SKM-1 treated with dmso at 0.1 percent for 144 hours (cell line): ENCODE measurements around the gene DNAJC13.
"Not testable (repeated sequence)": the region's sequence is repeated elsewhere in the genome, so short reads cannot be mapped to it uniquely, and the experiment has no call there.

Experiments used
- DNase-seq: peaks from one replicate; lab custom pipeline; 2025; ENCODE audit not compliant: unreplicated experiment; lab: John Stamatoyannopoulos, UW

DNAJC13 gene, protein sequence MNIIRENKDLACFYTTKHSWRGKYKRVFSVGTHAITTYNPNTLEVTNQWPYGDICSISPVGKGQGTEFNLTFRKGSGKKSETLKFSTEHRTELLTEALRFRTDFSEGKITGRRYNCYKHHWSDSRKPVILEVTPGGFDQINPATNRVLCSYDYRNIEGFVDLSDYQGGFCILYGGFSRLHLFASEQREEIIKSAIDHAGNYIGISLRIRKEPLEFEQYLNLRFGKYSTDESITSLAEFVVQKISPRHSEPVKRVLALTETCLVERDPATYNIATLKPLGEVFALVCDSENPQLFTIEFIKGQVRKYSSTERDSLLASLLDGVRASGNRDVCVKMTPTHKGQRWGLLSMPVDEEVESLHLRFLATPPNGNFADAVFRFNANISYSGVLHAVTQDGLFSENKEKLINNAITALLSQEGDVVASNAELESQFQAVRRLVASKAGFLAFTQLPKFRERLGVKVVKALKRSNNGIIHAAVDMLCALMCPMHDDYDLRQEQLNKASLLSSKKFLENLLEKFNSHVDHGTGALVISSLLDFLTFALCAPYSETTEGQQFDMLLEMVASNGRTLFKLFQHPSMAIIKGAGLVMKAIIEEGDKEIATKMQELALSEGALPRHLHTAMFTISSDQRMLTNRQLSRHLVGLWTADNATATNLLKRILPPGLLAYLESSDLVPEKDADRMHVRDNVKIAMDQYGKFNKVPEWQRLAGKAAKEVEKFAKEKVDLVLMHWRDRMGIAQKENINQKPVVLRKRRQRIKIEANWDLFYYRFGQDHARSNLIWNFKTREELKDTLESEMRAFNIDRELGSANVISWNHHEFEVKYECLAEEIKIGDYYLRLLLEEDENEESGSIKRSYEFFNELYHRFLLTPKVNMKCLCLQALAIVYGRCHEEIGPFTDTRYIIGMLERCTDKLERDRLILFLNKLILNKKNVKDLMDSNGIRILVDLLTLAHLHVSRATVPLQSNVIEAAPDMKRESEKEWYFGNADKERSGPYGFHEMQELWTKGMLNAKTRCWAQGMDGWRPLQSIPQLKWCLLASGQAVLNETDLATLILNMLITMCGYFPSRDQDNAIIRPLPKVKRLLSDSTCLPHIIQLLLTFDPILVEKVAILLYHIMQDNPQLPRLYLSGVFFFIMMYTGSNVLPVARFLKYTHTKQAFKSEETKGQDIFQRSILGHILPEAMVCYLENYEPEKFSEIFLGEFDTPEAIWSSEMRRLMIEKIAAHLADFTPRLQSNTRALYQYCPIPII (N-terminal part only)

GRCh38 chr3:132416807-132417694 is at the start of gene DNAJC13:
TSS of gene DNAJC13 (plus strand) at chr3:132417502. CDS start at chr3:132434551, 17,049 bp downstream.
- peak; percentile 96 for DNase-seq

DNA sequence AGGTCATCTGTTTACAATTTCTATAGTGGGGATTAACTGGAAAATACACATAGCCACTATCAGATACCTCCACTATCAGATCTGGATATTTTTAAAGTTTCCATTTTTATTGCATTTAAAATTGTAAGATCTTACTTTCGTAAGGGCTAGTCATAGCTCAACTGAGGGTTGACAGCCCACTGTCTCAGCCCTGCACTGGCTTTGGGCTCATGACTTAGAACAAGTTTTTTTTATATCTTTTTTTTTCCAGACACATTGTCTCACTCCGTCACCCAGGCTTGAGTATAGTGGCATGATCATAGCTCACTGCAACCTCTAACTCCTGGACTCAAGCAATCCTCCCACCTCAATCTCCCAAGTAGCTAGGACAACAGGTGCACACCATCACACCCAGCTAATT is 48.8 kb upstream of the DNAJC13 start:
- no peak for DNase-seq

GRCh38 chr3:132368962-132369361 is 48.3 kb upstream of the DNAJC13 start:
- DNase-seq: no peak

DNA sequence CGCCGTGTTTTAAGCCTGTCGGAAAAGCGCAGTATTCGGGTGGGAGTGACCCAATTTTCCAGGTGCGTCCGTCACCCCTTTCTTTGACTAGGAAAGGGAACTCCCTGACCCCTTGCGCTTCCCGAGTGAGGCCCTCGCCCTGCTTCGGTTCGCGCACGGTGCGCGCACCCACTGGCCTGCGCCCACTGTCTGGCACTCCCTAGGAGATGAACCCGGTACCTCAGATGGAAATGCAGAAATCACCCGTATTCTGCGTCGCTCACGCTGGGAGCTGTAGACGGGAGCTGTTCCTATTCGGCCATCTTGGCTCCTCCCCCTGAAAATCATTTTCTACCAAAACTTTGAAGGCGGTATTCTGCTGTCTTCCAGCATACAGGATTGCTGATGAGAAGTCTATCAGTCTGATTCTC is 40.4 kb upstream of the DNAJC13 start:
- not testable (repeated sequence) for DNase-seq

DNA sequence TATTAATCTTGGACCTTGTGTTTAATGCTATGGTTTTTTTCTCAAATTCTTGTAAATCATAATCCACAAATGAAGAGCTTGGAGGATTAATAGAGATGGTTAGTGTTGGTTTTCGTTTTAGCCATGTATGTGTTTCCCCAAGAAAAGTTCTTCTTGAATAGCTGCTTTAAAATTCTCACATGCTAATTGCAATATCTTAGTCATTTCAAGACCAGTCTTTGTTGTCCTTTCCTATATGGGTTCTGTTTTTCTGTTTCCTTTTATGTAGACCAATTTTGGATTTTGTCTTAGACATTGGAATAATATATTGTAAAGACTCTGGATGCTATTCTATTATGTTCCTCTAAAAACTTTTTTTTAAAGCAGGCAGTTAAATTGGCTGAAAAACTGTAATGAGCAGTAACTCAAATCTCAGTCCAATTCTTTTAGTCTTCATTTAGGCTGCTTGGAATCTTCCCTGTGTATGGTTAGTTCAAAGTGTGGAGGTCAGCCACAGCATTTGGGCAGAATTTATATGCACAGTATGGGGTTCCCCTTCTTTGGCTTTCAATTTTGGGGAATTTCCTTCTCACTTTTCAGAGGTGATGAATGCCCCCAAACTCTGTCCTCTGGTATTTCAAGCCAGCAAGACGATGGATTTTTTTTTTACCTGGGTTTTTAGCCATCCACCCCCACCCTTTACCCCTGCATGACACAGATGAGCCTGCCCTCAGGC is 39.1 kb upstream of the DNAJC13 start:
- DNase-seq: no peak

DNA sequence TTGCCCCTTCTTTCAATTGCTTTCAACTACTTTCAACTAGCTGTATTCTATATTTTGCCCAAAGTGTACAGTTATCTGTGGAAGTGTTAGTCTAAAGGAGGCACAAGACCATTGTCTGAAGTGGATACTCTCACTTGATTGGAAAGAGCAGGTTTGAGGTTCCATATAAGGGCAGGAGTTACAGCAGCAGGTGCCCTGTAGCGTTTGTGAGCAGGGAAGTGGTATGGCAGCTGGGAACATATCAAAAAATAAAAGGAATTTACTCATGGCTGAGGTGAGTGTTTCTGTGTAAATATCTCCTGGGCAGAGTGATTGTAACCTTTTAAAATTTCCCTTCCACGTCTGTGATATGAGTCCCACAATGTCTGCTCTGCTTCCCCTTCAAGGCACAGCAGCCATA is 38.5 kb upstream of the DNAJC13 start:
- no peak for DNase-seq

DNA sequence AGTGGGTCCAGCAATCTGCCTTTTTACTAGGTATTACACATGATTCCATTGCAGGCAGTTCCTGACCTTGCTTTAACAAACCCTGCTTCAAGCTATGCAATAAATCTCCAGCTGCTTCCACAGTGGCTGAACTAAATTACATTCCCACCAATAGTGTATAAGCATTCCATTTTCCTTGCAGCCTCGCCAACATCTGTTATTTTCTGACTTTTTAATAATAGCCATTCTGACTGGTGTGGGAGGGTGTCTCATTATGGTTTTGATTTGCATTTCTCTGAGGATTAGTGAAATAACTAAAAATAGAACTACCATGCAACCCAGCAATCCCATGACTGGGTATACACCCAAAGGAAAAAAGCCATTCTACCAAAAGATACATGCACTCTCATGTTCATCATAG is 36.4 kb upstream of the DNAJC13 start:
- no peak for DNase-seq

DNA sequence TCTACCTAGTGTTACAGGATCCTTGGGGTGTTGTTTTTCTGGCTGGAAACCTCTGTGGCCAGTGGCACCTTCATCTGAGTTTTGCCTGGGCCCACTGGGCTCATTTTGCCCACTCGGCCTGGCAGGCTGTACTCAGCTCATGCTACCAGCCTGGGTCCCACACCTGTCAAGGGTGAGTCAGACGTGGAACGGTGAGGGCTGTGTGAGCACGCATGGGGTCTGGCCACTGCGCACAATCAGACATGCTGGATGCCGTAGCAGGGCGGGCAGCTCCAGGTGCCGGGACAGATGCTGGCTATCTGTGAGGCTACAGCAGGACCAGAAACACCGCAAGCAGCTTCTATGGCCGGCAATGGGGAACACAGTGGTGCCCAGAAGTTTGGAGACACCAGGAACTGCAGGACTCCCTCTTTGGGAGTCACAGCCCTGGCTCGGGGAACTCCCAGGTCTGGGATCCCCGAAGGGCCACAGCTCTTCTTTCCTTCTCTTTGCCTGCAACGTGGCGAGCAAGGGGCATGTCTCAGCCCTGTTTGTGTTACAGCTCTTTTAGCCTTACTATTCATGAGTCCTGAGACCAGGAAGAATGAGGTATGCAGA is 35.9 kb upstream of the DNAJC13 start:
- no peak for DNase-seq

- DNase-seq: no peak
Measured at GRCh38 chr3:132382267-132382666, 35.0 kb upstream of the DNAJC13 start.

DNA sequence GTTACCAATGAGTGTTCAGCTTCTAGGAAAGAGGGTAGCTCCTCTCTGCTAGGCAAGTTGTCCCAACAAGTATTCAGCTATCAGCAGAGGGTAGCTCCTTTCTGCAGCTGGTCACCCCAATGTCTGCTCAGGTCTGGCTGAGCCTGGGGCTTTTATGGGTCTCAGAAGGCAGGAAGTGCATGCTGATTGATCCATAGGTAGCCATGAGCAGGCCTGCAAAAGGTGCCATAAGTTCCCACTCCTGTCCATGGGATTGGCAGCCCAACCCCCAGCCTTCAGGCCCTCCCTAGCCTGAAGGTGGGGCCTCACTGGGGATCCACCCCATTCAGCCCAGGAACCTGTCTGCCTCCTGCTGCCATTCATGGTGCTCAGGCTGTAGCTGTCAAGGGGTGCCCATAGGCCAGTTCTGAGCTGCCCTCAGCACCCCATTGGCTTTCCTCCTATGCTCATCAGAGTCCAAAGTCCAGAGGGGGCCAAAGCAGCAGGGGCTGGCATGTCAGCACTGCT is 34.6 kb upstream of the DNAJC13 start:
- no peak for DNase-seq

DNA sequence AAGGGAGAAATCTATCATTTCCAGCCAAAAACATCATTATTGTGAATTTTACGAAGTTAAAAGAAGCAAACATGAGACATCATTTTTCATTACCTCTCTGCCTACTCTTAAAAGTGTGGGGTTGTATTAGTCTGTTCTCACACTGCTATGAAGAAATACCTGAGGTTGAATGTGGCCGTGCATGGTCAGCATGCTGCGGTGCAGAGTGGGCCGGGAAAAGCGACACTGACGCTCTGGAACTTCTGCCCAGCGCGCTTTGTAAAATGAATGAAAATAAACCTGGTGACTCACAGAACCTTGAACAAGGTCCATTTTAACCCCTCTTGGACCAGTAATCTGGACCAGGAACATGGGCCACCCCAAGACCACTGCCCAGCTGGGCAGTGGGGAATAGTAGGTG is 31.0 kb upstream of the DNAJC13 start:
- DNase-seq: no peak

DNA sequence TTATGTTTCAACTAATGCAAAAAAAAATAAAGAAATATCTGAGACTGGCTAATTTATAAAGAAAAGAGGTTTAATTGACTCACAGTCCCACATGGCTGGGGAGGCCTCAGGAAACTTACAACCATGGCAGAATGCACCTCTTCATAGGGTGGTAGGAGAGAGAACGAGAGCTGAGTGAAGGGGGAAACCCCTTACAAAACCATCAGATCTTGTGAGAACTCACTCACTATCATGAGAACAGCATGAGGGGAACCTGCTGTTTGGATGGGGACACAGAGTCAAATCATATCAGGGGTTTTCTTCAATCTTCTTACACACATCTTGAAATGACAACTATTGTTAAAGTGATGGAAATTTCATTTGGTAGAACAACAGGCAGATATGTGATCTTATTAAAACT is 24.6 kb upstream of the DNAJC13 start:
- DNase-seq: not testable (repeated sequence)

- DNase-seq: no peak
Measured at GRCh38 chr3:132394320-132394719, 23.0 kb upstream of the DNAJC13 start.

GRCh38 chr3:132395126-132395525 is 22.2 kb upstream of the DNAJC13 start:
- DNase-seq: no peak

DNA sequence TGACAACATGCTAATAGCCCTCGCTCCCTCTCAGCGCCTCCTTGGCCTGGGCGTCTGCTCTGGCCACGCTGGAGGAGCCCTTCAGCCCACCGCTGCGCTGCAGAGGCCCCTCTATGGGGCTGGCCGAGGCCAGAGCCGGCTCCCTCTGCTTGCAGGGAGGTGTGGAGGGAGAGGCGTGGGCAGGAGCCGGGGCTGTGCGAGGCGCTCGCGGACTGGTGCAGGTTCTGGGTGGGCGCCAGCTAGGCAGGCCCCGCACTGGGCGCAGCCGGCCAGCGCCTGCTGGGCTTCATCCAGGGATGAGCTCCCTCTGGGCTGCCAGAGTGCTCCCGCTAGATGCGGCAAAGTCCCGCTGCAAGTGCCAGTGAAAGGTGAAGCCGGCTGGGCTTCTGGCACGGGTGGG is 21.0 kb upstream of the DNAJC13 start:
- no peak for DNase-seq

DNA sequence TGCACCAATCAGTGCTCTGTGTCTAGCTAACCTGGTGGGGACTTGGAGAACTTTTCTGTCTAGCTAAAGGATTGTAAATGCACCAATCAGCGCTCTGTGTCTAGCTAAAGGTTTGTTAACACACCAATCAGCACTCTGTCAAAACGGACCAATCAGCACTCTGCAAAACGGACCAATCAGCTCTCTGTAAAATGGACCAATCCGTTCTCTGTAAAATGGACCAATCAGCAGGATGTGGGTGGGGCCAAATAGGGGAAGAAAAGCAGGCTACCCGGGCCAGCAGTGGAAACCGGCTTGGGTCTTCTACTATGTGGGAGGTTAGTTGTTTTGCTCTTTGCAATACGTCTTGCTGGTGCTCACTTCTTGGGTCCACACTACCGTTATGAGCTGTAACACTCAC is 20.5 kb upstream of the DNAJC13 start:
- not testable (repeated sequence) for DNase-seq

DNA sequence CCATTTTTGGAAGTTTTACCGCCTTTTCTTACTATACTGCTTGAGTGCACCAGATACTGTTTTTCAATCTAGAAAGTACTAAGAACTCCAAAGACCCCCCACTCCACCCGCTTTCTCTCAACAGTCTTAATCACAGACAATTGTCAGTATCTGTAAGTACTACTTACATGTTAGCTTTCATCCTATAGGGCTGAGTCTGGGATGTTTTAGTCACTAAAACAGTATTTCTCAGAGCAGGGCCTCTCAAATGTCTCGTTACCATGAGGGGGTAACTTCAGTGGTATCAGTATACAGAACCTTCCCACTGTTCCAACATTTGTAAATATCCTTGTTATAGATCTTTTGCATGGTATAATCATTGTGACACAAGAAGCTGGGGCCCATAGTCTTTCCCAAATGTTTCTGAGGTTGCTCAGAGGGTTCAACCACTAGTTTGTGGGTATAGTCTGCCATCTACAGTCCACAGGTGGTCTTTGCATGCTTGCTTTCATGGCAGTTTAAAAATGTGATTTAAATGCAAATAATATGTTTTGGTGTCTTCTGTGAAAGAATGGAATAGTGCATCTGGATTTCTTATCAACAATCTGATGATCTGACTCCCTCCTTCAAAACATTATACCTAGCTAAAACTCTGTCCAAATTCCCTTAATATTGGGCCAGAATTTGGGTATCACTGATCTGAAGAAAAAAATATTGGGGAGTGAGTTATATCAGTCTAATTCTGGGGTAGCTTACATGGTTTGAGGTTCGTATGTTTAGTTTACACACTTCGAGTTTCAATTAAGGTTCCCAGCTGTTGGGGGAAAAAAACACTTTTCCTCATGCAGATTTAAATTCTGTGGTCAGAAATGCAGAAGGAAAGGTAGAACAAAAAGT is 18.0 kb upstream of the DNAJC13 start:
- peak; percentile 38 for DNase-seq

- no peak for DNase-seq
Measured at GRCh38 chr3:132401255-132401654, 16.0 kb upstream of the DNAJC13 start.
